Astrocyte (in vitro differentiated cells and primary cell): ENCODE results near the gene CTNNA3. TPM values are rescaled to one million over a fixed set of nuclear protein-coding genes. Genes with fewer than 3 reads are reported as not detected.
"Not testable (repeated sequence)": the region's sequence is repeated elsewhere in the genome, so short reads cannot be mapped to it uniquely, and the experiment has no call there.

Experiments used
- DNase-seq: peaks from one replicate; pipeline ENCODE4 v3.0.0-alpha.2; 2010; ENCODE audit warnings: low read depth
- FAIRE-seq: peaks from 2 replicates; lab custom pipeline; 2011; peaks lifted over from hg19 to GRCh38; lab: Jason Lieb, UNC
- H2AFZ ChIP-seq: 2 replicates; pipeline ENCODE4 v1.6.0; 2012; ENCODE audit warnings: low read depth, low read length, inconsistent platforms
- H3K27ac ChIP-seq: 2 replicates; pipeline ENCODE4 v1.5.1; 2011; ENCODE audit warnings: low read depth, low read length, inconsistent platforms
- H3K27me3 ChIP-seq: 2 replicates; pipeline ENCODE4 v1.6.0; 2011; ENCODE audit warnings: low read length, inconsistent platforms; ENCODE audit not compliant: insufficient read depth
- H3K36me3 ChIP-seq: 2 replicates; pipeline ENCODE4 v1.5.1; 2011; ENCODE audit warnings: low read length, inconsistent platforms; ENCODE audit not compliant: insufficient read depth
- H3K4me1 ChIP-seq: 2 replicates; pipeline ENCODE4 v1.5.1; 2011; ENCODE audit warnings: low read length, inconsistent platforms; ENCODE audit not compliant: insufficient read depth
- H3K4me2 ChIP-seq: 2 replicates; pipeline ENCODE4 v1.6.0; 2012; ENCODE audit warnings: low read length, inconsistent platforms
- H3K4me3 ChIP-seq: 2 replicates; pipeline ENCODE4 v1.5.1; 2011; ENCODE audit warnings: low read depth, mild to moderate bottlenecking, low read length, inconsistent platforms; ENCODE audit not compliant: insufficient read depth
- H3K79me2 ChIP-seq: 2 replicates; pipeline ENCODE4 v1.6.0; 2012; ENCODE audit warnings: mild to moderate bottlenecking, low read length, inconsistent platforms; ENCODE audit not compliant: insufficient read depth
- H3K9ac ChIP-seq: 2 replicates; pipeline ENCODE4 v1.6.0; 2012; ENCODE audit warnings: mild to moderate bottlenecking, low read length, inconsistent platforms
- H3K9me3 ChIP-seq: 2 replicates; pipeline ENCODE4 v1.5.1; 2012; ENCODE audit warnings: low read depth, mild to moderate bottlenecking, low read length, inconsistent platforms; ENCODE audit not compliant: insufficient read depth
- H4K20me1 ChIP-seq: 2 replicates; pipeline ENCODE4 v1.6.0; 2012; ENCODE audit warnings: low read length, inconsistent platforms; ENCODE audit not compliant: insufficient read depth
- H3K27ac Mint-ChIP-seq: one replicate; pipeline ENCODE4 v1.8.0; 2021; ENCODE audit warnings: mild to moderate bottlenecking, mixed read lengths; ENCODE audit not compliant: unreplicated experiment
- H3K27me3 Mint-ChIP-seq: one replicate; pipeline ENCODE4 v1.8.0; 2021; ENCODE audit warnings: low read depth, mixed read lengths; ENCODE audit not compliant: unreplicated experiment
- H3K36me3 Mint-ChIP-seq: one replicate; pipeline ENCODE4 v1.8.0; 2021; ENCODE audit warnings: low read depth, mixed read lengths; ENCODE audit not compliant: unreplicated experiment
- H3K4me1 Mint-ChIP-seq: one replicate; pipeline ENCODE4 v1.8.0; 2021; ENCODE audit warnings: low read depth, mixed read lengths; ENCODE audit not compliant: unreplicated experiment
- H3K4me3 Mint-ChIP-seq: one replicate; pipeline ENCODE4 v1.8.0; 2021; ENCODE audit warnings: mild to moderate bottlenecking, moderate library complexity, mixed read lengths; ENCODE audit not compliant: unreplicated experiment
- H3K9me3 Mint-ChIP-seq: one replicate; pipeline ENCODE4 v1.8.0; 2021; ENCODE audit warnings: mild to moderate bottlenecking, mixed read lengths; ENCODE audit not compliant: unreplicated experiment
- EZH2 ChIP-seq: IDR thresholded peaks from 2 replicates; pipeline ENCODE4 v1.6.1; 2012; ENCODE audit warnings: mild to moderate bottlenecking, low read length, inconsistent platforms; ENCODE audit not compliant: insufficient read depth
- total RNA-seq: library from RNA; stranded (reverse); gene quantifications from 2 replicates; pipeline ENCODE4 v1.2.1, GENCODE V29; 2021
- TF ChIP-seq, protein P1 (sequence below): IDR thresholded peaks from 2 replicates; pipeline ENCODE4 v1.5.1; 2011; ENCODE audit warnings: low read depth, mild to moderate bottlenecking, inconsistent platforms, low read length, moderate library complexity; ENCODE audit not compliant: insufficient read depth

CTNNA3 gene
- total RNA-seq, 1 donor from 2014 or later = 0.73 TPM

DNA sequence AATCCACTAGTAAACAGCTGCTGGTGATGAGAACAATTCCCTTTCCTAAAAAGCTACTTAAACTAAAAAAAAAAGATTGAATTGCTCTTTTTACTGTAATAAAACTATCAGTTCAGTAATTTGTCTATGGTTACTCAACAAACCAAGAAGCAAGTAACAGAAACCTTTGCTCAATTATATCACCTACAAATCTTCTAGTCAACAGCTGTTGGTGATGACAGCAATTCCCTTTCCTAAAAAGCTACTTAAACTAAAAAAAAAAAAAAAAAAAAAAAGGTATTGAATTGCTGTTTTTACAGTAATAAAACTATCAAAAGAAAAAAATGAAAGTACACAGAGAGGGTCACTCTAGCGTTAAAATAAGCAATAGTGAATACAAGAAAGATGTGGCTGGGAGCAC lies 158.1 kb downstream of the CTNNA3 start:
- TF ChIP-seq EZH2 = no peak
- TF ChIP-seq, protein P1, sequence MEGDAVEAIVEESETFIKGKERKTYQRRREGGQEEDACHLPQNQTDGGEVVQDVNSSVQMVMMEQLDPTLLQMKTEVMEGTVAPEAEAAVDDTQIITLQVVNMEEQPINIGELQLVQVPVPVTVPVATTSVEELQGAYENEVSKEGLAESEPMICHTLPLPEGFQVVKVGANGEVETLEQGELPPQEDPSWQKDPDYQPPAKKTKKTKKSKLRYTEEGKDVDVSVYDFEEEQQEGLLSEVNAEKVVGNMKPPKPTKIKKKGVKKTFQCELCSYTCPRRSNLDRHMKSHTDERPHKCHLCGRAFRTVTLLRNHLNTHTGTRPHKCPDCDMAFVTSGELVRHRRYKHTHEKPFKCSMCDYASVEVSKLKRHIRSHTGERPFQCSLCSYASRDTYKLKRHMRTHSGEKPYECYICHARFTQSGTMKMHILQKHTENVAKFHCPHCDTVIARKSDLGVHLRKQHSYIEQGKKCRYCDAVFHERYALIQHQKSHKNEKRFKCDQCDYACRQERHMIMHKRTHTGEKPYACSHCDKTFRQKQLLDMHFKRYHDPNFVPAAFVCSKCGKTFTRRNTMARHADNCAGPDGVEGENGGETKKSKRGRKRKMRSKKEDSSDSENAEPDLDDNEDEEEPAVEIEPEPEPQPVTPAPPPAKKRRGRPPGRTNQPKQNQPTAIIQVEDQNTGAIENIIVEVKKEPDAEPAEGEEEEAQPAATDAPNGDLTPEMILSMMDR = no peak
- no peak overlapping the region for H2AFZ ChIP-seq
- Mint-ChIP-seq H3K27ac (no peak overlapping the region), H3K4me3 (no peak overlapping the region), H3K9me3 (no peaks in the 10 kb centered on the region), H3K4me1 (no peaks in the 10 kb centered on the region), H3K27me3 (no peaks in the 10 kb centered on the region), H3K36me3 (no peaks in the 10 kb centered on the region)
- H3K4me3 ChIP-seq = no peak overlapping the region
- H3K27ac ChIP-seq = no peak overlapping the region
- no peaks in the 10 kb centered on the region for H3K9me3 ChIP-seq
- H3K27me3 ChIP-seq = no peaks in the 10 kb centered on the region
- FAIRE-seq (no peak), DNase-seq (no peak)
- H3K9ac ChIP-seq = no peak overlapping the region
- H3K4me2 ChIP-seq = no peak overlapping the region
- H3K79me2 ChIP-seq = no peaks in the 10 kb centered on the region
- no peaks in the 10 kb centered on the region for H3K36me3 ChIP-seq
- no peaks in the 10 kb centered on the region for H4K20me1 ChIP-seq
- no peaks in the 10 kb centered on the region for H3K4me1 ChIP-seq

DNA sequence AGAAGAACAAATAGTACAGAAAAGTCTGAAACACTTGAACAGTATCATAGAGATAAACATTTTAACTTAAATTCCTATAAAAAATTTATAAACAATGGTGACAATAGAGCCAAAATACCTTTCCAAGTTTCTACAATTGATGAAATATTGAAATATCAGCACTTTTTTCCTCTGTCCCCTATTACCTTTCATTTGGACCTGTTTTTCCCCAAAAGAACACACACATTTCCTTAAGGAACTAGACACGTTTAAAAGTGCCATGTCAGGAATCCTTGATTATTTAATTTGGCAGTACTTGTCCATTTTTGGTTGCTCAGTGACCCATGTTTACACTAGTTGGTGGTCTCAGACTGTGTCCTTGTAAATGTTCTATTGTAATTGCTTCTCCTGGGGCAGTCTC lies 162.6 kb downstream of the CTNNA3 start:
- Histone ChIP-seq H2AFZ (no peak overlapping the region), H3K9ac (no peak overlapping the region), H3K27me3 (no peaks in the 10 kb centered on the region), H3K27ac (no peak overlapping the region), H3K4me1 (no peaks in the 10 kb centered on the region), H3K4me3 (no peak overlapping the region), H3K79me2 (no peaks in the 10 kb centered on the region), H3K9me3 (no peaks in the 10 kb centered on the region), H3K4me2 (no peak overlapping the region), H4K20me1 (no peaks in the 10 kb centered on the region), H3K36me3 (no peaks in the 10 kb centered on the region)
- FAIRE-seq (no peak), DNase-seq (no peak)
- H3K4me3 Mint-ChIP-seq = no peak overlapping the region
- peaks cover 7% of the 10 kb centered on the region for H3K9me3 Mint-ChIP-seq
- H3K36me3 Mint-ChIP-seq = no peaks in the 10 kb centered on the region
- no peaks in the 10 kb centered on the region for H3K27me3 Mint-ChIP-seq
- no peak overlapping the region for H3K27ac Mint-ChIP-seq
- no peak for TF ChIP-seq EZH2
- TF ChIP-seq, protein P1 = no peak
- H3K4me1 Mint-ChIP-seq = no peaks in the 10 kb centered on the region

DNA sequence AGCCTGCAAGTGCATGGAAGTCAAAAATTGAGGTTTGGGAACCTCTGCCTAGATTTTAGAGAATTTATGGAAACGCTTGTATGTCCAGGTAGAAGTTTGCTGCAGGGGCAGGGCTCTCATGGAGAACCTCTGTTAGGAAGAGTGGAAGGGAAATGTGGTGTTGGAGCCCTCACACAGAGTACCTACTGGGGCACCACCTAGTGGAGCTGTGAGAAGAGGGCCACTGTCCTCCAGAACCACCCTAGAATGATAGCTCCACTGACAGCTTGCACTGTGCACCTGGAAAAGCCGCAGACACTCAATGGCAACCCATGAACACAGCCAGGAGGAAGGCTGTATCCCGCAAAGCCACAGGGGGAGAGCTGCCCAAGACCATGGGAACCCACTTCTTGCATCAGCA lies 165.0 kb downstream of the CTNNA3 start:
- H4K20me1 ChIP-seq, DNase-seq, H3K4me3 ChIP-seq, H3K9me3 Mint-ChIP-seq, H3K36me3 ChIP-seq, H3K27me3 ChIP-seq, H3K27ac ChIP-seq, H3K27me3 Mint-ChIP-seq, H3K36me3 Mint-ChIP-seq, H3K4me1 ChIP-seq, H3K4me2 ChIP-seq, H3K4me3 Mint-ChIP-seq, H3K27ac Mint-ChIP-seq, H2AFZ ChIP-seq, FAIRE-seq, H3K79me2 ChIP-seq, H3K9me3 ChIP-seq, H3K4me1 Mint-ChIP-seq, H3K9ac ChIP-seq: not testable (repeated sequence)
